T-cell (primary cell): ENCODE measurements around the gene HAND2. TPM values are rescaled to one million over a fixed set of nuclear protein-coding genes. Genes with fewer than 3 reads are reported as not detected.

Experiments used
- ATAC-seq, 4 experiments: fragments of 200-7000 bp in 3 of 4; fragments of 150-1000 bp in 1 of 4; cut with Tn5 transposase; replicated peaks in 1 of 4; 1 replicate in 3 of 4; 2 replicates in 1 of 4; pipeline ENCODE4 v1.10.0; 2021; ENCODE audit warnings: moderate library complexity in 3 of 4, mild to moderate bottlenecking in 2 of 4, moderate number of reproducible peaks in 1 of 4
- CTCF ChIA-PET, 2 donors: fragments of 300-600 bp; sonication (Branson Sonifier 250); formaldehyde crosslinking; loops; one replicate each; lab custom pipeline; 2022; ENCODE audit warnings: antibody characterized with exemption in 2 of 2; lab: Charles Lee
- POLR2A ChIA-PET, 2 donors: fragments of 300-600 bp; sonication (Branson Sonifier 250); formaldehyde crosslinking; loops; one replicate each; lab custom pipeline; 2022; ENCODE audit warnings: antibody characterized with exemption in 2 of 2; lab: Charles Lee
- DNase-seq, 35 experiments: peaks; one replicate each; pipeline versions ENCODE4 v3.0.0 to v3.0.0-alpha.2; 2013 to 2023
- H3K27ac ChIP-seq: one replicate; pipeline ENCODE4 v1.5.1; 2013; ENCODE audit warnings: low read length
- H3K27me3 ChIP-seq, 2 experiments: replicated peaks in 1 of 2; 1 replicate in 1 of 2; 2 replicates in 1 of 2; pipeline versions ENCODE4 v1.6.1 to v1.7.0; 2013; ENCODE audit warnings: low read length in 1 of 2, mixed read lengths in 1 of 2; ENCODE audit not compliant: control insufficient read depth in 2 of 2, insufficient read depth in 2 of 2; ENCODE audit errors: extremely low read depth in 1 of 2
- H3K36me3 ChIP-seq, 2 donors: 1 replicate in 1 of 2; 2 replicates in 1 of 2; pipeline versions ENCODE4 v1.6.1 to v1.7.0; 2013; ENCODE audit warnings: low read length in 1 of 2; ENCODE audit not compliant: control insufficient read depth in 2 of 2, insufficient read depth in 1 of 2; ENCODE audit errors: extremely low read depth in 1 of 2
- H3K4me1 ChIP-seq, 2 experiments: 1 replicate in 1 of 2; 2 replicates in 1 of 2; pipeline versions ENCODE4 v1.6.1 to v1.7.0; 2013; ENCODE audit warnings: low read length in 2 of 2, mixed read lengths in 1 of 2; ENCODE audit not compliant: insufficient read depth in 2 of 2, control insufficient read depth in 1 of 2; ENCODE audit errors: extremely low read depth in 1 of 2
- H3K4me3 ChIP-seq, 2 donors: 1 replicate in 1 of 2; 2 replicates in 1 of 2; pipeline versions ENCODE4 v1.5.1 to v1.7.0; 2013; ENCODE audit warnings: mild to moderate bottlenecking in 2 of 2, low read length in 1 of 2, moderate library complexity in 1 of 2; ENCODE audit not compliant: control insufficient read depth in 1 of 2; ENCODE audit errors: extremely low read depth in 1 of 2
- H3K9me3 ChIP-seq: 2 replicates; pipeline ENCODE4 v1.7.0; 2013
- H3K27ac Mint-ChIP-seq, 2 donors: one replicate each; pipeline ENCODE4 v1.8.0; 2020 to 2021; ENCODE audit warnings: mild to moderate bottlenecking in 2 of 2, mixed read lengths in 2 of 2
- H3K27me3 Mint-ChIP-seq, 2 donors: one replicate each; pipeline ENCODE4 v1.8.0; 2021 to 2022; ENCODE audit warnings: mixed read lengths in 2 of 2
- H3K36me3 Mint-ChIP-seq: one replicate; pipeline ENCODE4 v1.8.0; 2021; ENCODE audit warnings: mixed read lengths
- H3K4me1 Mint-ChIP-seq, 3 donors: one replicate each; pipeline ENCODE4 v1.8.0; 2020 to 2022; ENCODE audit warnings: mixed read lengths in 3 of 3, mild to moderate bottlenecking in 1 of 3
- H3K4me3 Mint-ChIP-seq, 3 donors: one replicate each; pipeline ENCODE4 v1.8.0; 2020 to 2022; ENCODE audit warnings: mild to moderate bottlenecking in 3 of 3, mixed read lengths in 3 of 3, moderate library complexity in 3 of 3
- H3K9me3 Mint-ChIP-seq, 3 donors: one replicate each; pipeline ENCODE4 v1.8.0; 2020 to 2022; ENCODE audit warnings: mixed read lengths in 3 of 3
- WGBS: methylation state at CpG from one replicate; pipeline ENCODE4 v1.1.5; 2013; ENCODE audit warnings: missing lambda C conversion rate; ENCODE audit not compliant: insufficient coverage; 5-methylcytosine and 5-hydroxymethylcytosine counted together
- total RNA-seq, 35 experiments: library from RNA in 6 of 35; stranded (reverse) in 6 of 35; fragments of 120-200 nt in 1 of 35; gene quantifications; one replicate each; pipeline versions ENCODE4 v1.2.1 to v1.2.4 and lab custom pipeline; 2013 to 2026

Gene HAND2
- total RNA-seq, 5 donors from 2014 or later (not counting 1 experiment from before 2014, with no cell fraction given): not detected

- Histone ChIP-seq H3K27ac (no peak overlapping the region), H3K27me3 (peaks cover 18 to 71% of the 10 kb centered on the region in 2 experiments), H3K36me3 (no peaks in the 10 kb centered on the region), H3K4me3 (peak overlapping the region; percentile 31 to 75), H3K4me1 (peaks cover 0 to 25% of the 10 kb centered on the region in 2 experiments), H3K9me3 (no peaks in the 10 kb centered on the region)
- Mint-ChIP-seq H3K4me3 (peak overlapping the region; percentile 65 to 69 (median 67)), H3K27ac (no peak overlapping the region), H3K36me3 (no peaks in the 10 kb centered on the region), H3K9me3 (peaks cover 0 to 2% (median 0%) of the 10 kb centered on the region in 3 donors), H3K27me3 (peaks cover 78 to 79% of the 10 kb centered on the region in 2 donors), H3K4me1 (peaks cover 22 to 28% (median 24%) of the 10 kb centered on the region in 3 donors)
- ChIA-PET CTCF (no interaction called here), POLR2A (interaction anchor here in 1 of 2 donors (0.7 kb wide), 1 partner anchor 1012 kb away, joined by 7 read pairs; no protein-coding TSS in a partner anchor)
- ATAC-seq (no peak), DNase-seq (no peak)
- WGBS: 40% methylated on average over 14 of the region's 21 CpGs
These were observed 28.4 kb downstream of the HAND2 start for GRCh38 chr4:173501592-173502150.

GRCh38 chr4:173500841-173501591, 29.0 kb downstream of the HAND2 start:
- H3K9me3 ChIP-seq: no peaks in the 10 kb centered on the region
- no peak for ATAC-seq
- no peaks in the 10 kb centered on the region for H3K36me3 ChIP-seq
- no peak overlapping the region for H3K27ac Mint-ChIP-seq
- peaks cover 0 to 18% of the 10 kb centered on the region in 2 experiments for H3K4me1 ChIP-seq
- 28% methylated on average over 44 of the region's 48 CpGs for WGBS
- H3K4me1 Mint-ChIP-seq: peaks cover 16 to 21% (median 19%) of the 10 kb centered on the region in 3 donors
- no peak overlapping the region for H3K27ac ChIP-seq
- ChIA-PET CTCF (interaction anchor here (0.7 to 1.3 kb wide), 3 partner anchors 8 to 719 kb away, joined by 3 read pairs; no protein-coding TSS in a partner anchor), POLR2A (no interaction called here)
- peaks cover 76 to 78% of the 10 kb centered on the region in 2 donors for H3K27me3 Mint-ChIP-seq
- peak overlapping the region; percentile 31 to 75 for H3K4me3 ChIP-seq
- H3K36me3 Mint-ChIP-seq: no peaks in the 10 kb centered on the region
- H3K4me3 Mint-ChIP-seq: peak overlapping the region; percentile 65 to 69 (median 67)
- H3K9me3 Mint-ChIP-seq: peaks cover 0 to 2% (median 0%) of the 10 kb centered on the region in 3 donors
- no peak for DNase-seq
- peaks cover 16 to 65% of the 10 kb centered on the region in 2 experiments for H3K27me3 ChIP-seq

- Histone ChIP-seq H3K4me1 (peaks cover 0 to 14% of the 10 kb centered on the region in 2 experiments), H3K4me3 (peak overlapping the region in 1 of 2 donors; percentile 75), H3K9me3 (no peaks in the 10 kb centered on the region), H3K27me3 (peaks cover 16 to 54% of the 10 kb centered on the region in 2 experiments), H3K27ac (no peak overlapping the region), H3K36me3 (no peaks in the 10 kb centered on the region)
- POLR2A ChIA-PET: no interaction called here
- DNase-seq (no peak), ATAC-seq (no peak)
- Mint-ChIP-seq H3K9me3 (peaks cover 0 to 2% (median 0%) of the 10 kb centered on the region in 3 donors), H3K27me3 (peaks cover 68 to 75% of the 10 kb centered on the region in 2 donors), H3K4me1 (peaks cover 12 to 16% (median 14%) of the 10 kb centered on the region in 3 donors), H3K4me3 (peak overlapping the region in 2 of 3 donors; percentile 67 to 68), H3K36me3 (no peaks in the 10 kb centered on the region), H3K27ac (no peak overlapping the region)
- CTCF ChIA-PET: interaction anchor here (0.7 to 1.3 kb wide), 3 partner anchors 9 to 721 kb away, joined by 3 read pairs; no protein-coding TSS in a partner anchor
- 42% methylated on average over 33 of the region's 38 CpGs for WGBS
These were observed 30.1 kb downstream of the HAND2 start for GRCh38 chr4:173499658-173500535.

- peaks cover 22 to 25% (median 24%) of the 10 kb centered on the region in 3 donors for H3K4me1 Mint-ChIP-seq
- ATAC-seq: no peak
- Histone ChIP-seq H3K27me3 (peaks cover 6 to 50% of the 10 kb centered on the region in 2 experiments), H3K4me1 (peaks cover 0 to 22% of the 10 kb centered on the region in 2 experiments), H3K36me3 (no peaks in the 10 kb centered on the region), H3K9me3 (no peaks in the 10 kb centered on the region), H3K4me3 (no peak overlapping the region), H3K27ac (no peak overlapping the region)
- no peaks in the 10 kb centered on the region for H3K36me3 Mint-ChIP-seq
- POLR2A ChIA-PET: no interaction called here
- H3K27ac Mint-ChIP-seq: no peak overlapping the region
- H3K4me3 Mint-ChIP-seq: no peak overlapping the region
- CTCF ChIA-PET: no interaction called here
- WGBS: no CpG with 5 or more reads among the region's 3 CpGs
- H3K27me3 Mint-ChIP-seq: peaks cover 63 to 66% of the 10 kb centered on the region in 2 donors
- H3K9me3 Mint-ChIP-seq: peaks cover 0 to 2% (median 0%) of the 10 kb centered on the region in 3 donors
- no peak for DNase-seq
These were observed 31.3 kb downstream of the HAND2 start for GRCh38 chr4:173498771-173499170.

GRCh38 chr4:173498023-173498422, 32.0 kb downstream of the HAND2 start:
- H3K27ac Mint-ChIP-seq: no peak overlapping the region
- H3K4me1 ChIP-seq: peaks cover 0 to 22% of the 10 kb centered on the region in 2 experiments
- no peaks in the 10 kb centered on the region for H3K9me3 ChIP-seq
- peaks cover 56 to 62% of the 10 kb centered on the region in 2 donors for H3K27me3 Mint-ChIP-seq
- ChIA-PET CTCF (interaction anchor here in 1 of 2 donors (2.7 kb wide), 1 partner anchor 77 kb away, joined by 14 read pairs; no protein-coding TSS in a partner anchor), POLR2A (no interaction called here)
- H3K4me1 Mint-ChIP-seq: peaks cover 23 to 26% (median 24%) of the 10 kb centered on the region in 3 donors
- peaks cover 4 to 44% of the 10 kb centered on the region in 2 experiments for H3K27me3 ChIP-seq
- H3K36me3 Mint-ChIP-seq: no peaks in the 10 kb centered on the region
- H3K4me3 Mint-ChIP-seq: no peak overlapping the region
- no peaks in the 10 kb centered on the region for H3K36me3 ChIP-seq
- no peak for DNase-seq
- no peak overlapping the region for H3K27ac ChIP-seq
- H3K9me3 Mint-ChIP-seq: peaks cover 0 to 2% (median 0%) of the 10 kb centered on the region in 3 donors
- WGBS: 100% methylated on average over 1 of the region's 1 CpG
- H3K4me3 ChIP-seq: no peak overlapping the region
- no peak for ATAC-seq
